Mesothelial cell of epicardium (in vitro differentiated cells): Measurements from ENCODE around the gene CFAP90. TPM values are rescaled to one million over a fixed set of nuclear protein-coding genes. Genes with fewer than 3 reads are reported as not detected.

Experiments
- DNase-seq, 2 experiments: peaks; one replicate each; pipeline ENCODE4 v3.0.0; 2021; ENCODE audit warnings: low spot score in 2 of 2; ENCODE audit not compliant: unreplicated experiment in 2 of 2
- H3K27ac Mint-ChIP-seq: 2 replicates; pipeline ENCODE4 v1.8.0; 2021; ENCODE audit warnings: mixed read lengths
- H3K27me3 Mint-ChIP-seq: 2 replicates; pipeline ENCODE4 v1.8.0; 2021; ENCODE audit warnings: low read depth, mixed read lengths
- H3K36me3 Mint-ChIP-seq: 2 replicates; pipeline ENCODE4 v1.8.0; 2021; ENCODE audit warnings: mixed read lengths
- H3K4me1 Mint-ChIP-seq: 2 replicates; pipeline ENCODE4 v1.8.0; 2021; ENCODE audit warnings: mixed read lengths
- H3K4me3 Mint-ChIP-seq: 2 replicates; pipeline ENCODE4 v1.8.0; 2021; ENCODE audit warnings: mild to moderate bottlenecking, moderate library complexity, mixed read lengths
- H3K9me3 Mint-ChIP-seq: 2 replicates; pipeline ENCODE4 v1.8.0; 2021; ENCODE audit warnings: mixed read lengths
- CTCF ChIP-seq: fragments of 200-600 bp; sonication (generic); IDR thresholded peaks from one replicate; pipeline ENCODE4 v1.5.0; 2021; ENCODE audit warnings: antibody characterized with exemption; ENCODE audit not compliant: unreplicated experiment
- total RNA-seq: library from RNA; stranded (reverse); gene quantifications from 3 replicates; pipeline ENCODE4 v1.2.1, GENCODE V29; 2021

CFAP90 gene
- total RNA-seq, result 0.35 to 1.3 TPM (median 0.85 TPM) in 3 replicates

GRCh38 chr5:7850395-7851239, at the start of gene CFAP90:
CFAP90 (minus strand) TSS chr5:7851133; CDS start chr5:7851021, 112 bp downstream.
- H3K4me3 Mint-ChIP-seq, result peak within 1 kb of the TSS; percentile 81

GRCh38 chr5:7897014-7897600, 46.2 kb upstream of the CFAP90 start:
- DNase-seq, result no peak
- H3K36me3 Mint-ChIP-seq, result peaks cover 59% of the 10 kb centered on the region
- H3K9me3 Mint-ChIP-seq, result no peaks in the 10 kb centered on the region
- no peak overlapping the region for H3K4me3 Mint-ChIP-seq
- H3K27me3 Mint-ChIP-seq, result no peaks in the 10 kb centered on the region
- peak; percentile 20 for TF ChIP-seq CTCF
- no peak overlapping the region for H3K27ac Mint-ChIP-seq
- no peaks in the 10 kb centered on the region for H3K4me1 Mint-ChIP-seq

More at GRCh38 chr5:7850395-7851239, at the start of gene CFAP90:
- Mint-ChIP-seq H3K27me3 (peaks cover 29% of the 10 kb centered on the region), H3K9me3 (peaks cover 4% of the 10 kb centered on the region), H3K27ac (peak within 1 kb of the TSS; percentile 62), H3K36me3 (peaks cover 3% of the 10 kb centered on the region), H3K4me1 (peaks cover 8% of the 10 kb centered on the region)
- peak; percentile 29 for TF ChIP-seq CTCF
- peak; percentile 65 to 79 for DNase-seq

- H3K36me3 Mint-ChIP-seq, result peaks cover 61% of the 10 kb centered on the region
- H3K27me3 Mint-ChIP-seq, result no peaks in the 10 kb centered on the region
- H3K27ac Mint-ChIP-seq, result no peak overlapping the region
- DNase-seq, result no peak
- TF ChIP-seq CTCF, result no peak
- H3K4me3 Mint-ChIP-seq, result no peak overlapping the region
- H3K9me3 Mint-ChIP-seq, result no peaks in the 10 kb centered on the region
- H3K4me1 Mint-ChIP-seq, result no peaks in the 10 kb centered on the region
These were observed 43.9 kb upstream of the CFAP90 start for GRCh38 chr5:7894860-7895259.

- TF ChIP-seq CTCF, result no peak
- no peak overlapping the region for H3K27ac Mint-ChIP-seq
- no peaks in the 10 kb centered on the region for H3K27me3 Mint-ChIP-seq
- peaks cover 57% of the 10 kb centered on the region for H3K36me3 Mint-ChIP-seq
- no peak overlapping the region for H3K4me3 Mint-ChIP-seq
- no peaks in the 10 kb centered on the region for H3K9me3 Mint-ChIP-seq
- H3K4me1 Mint-ChIP-seq, result no peaks in the 10 kb centered on the region
- no peak for DNase-seq
These were observed 43.5 kb upstream of the CFAP90 start for GRCh38 chr5:7894439-7894838.

- Mint-ChIP-seq H3K36me3 (peaks cover 26% of the 10 kb centered on the region), H3K27ac (no peak overlapping the region), H3K27me3 (no peaks in the 10 kb centered on the region), H3K4me3 (no peak overlapping the region), H3K4me1 (no peaks in the 10 kb centered on the region), H3K9me3 (no peaks in the 10 kb centered on the region)
- TF ChIP-seq CTCF, result no peak
- DNase-seq, result no peak
These were observed 38.0 kb upstream of the CFAP90 start for GRCh38 chr5:7888901-7889300.
